ENCODE data around the gene MCHR1. TPM values are rescaled to one million over a fixed set of nuclear protein-coding genes. Genes with fewer than 3 reads are reported as not detected.
A peak's percentile ranks its signal among the peaks of the same experiment; 100 is the strongest.

The MCHR1 gene
- total and polyA plus RNA-seq, 2 of the 4 experiments (the other 2 are of a cell fraction) = 1.4 to 3.2 TPM

DNA sequence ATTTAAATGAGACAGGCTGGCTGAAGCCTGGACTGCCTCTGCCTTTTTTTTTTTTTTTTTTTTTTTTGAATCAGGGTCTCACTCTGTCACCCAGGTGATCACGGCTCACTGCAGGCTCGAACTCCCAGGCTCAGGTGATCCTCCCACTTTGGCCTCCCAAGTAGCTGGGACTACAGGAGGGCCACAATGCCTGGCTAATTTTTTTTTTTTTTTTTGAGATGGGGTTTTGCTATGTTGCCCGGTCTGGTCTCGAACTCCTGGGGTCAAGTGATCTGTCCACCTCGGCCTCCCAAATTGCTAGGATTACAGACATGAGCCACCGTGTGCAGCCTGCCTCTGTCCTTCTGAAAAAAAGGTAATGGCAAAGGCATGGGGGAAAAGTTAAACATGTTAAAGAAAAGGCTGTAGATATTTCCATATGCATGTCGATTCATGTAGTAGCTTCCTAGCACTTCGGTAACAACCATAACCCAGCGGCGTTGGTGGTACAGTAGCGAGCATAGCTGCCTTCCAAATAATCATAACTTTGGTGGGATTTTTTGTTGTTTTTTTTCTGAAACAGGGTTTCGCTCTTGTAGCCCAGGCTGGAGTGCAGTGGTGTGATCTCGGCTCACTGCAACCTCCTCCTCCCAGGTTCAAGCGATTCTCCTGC lies 48.8 kb downstream of the MCHR1 start:
- H3K36me3 ChIP-seq (ENCODE audit: control insufficient read depth, insufficient read depth, low read length) = no peaks in the 10 kb centered on the region
- no TSS peak for BruUV-seq (replicated peaks)
- no peak overlapping the region for H2AK9ac ChIP-seq (replicated peaks; ENCODE audit: low read depth, low read length, poor library complexity)
- no peak overlapping the region for H4K91ac ChIP-seq (ENCODE audit: insufficient read depth, low read depth, low read length)
- POLR2A ChIA-PET (ENCODE audit: unreplicated experiment) = no interaction called here
- in situ Hi-C loops (cut with MboI; ENCODE audit: low sequenced_read_pairs) (no loop called here), intact Hi-C loops (cut with micrococcal nuclease) (no loop called here), dilution Hi-C loops (cut with HindIII; ENCODE audit: low sequenced_read_pairs, unreplicated experiment) (no loop called here)
- no peak overlapping the region for H3K4me2 ChIP-seq (ENCODE audit: low read depth, low read length)
- H2BK120ac ChIP-seq (ENCODE audit: low read depth, low read length) = peak overlapping the region; percentile 32; the same call in 1 of the 2 replicates
- WGBS, 2 experiments (ENCODE audit: extremely low coverage in 2 of 2, insufficient read length in 1 of 2) = no CpG with 5 or more reads among the region's 14 CpGs
- ATAC-seq (ENCODE audit: low read depth) (no peak), DNase-seq (no peak)
- H3K4ac ChIP-seq (ENCODE audit: low read depth, low read length) = no peak overlapping the region
- H3K27me3 ChIP-seq (ENCODE audit: control insufficient read depth, insufficient read depth, low read length) = no peaks in the 10 kb centered on the region
- no peaks in the 10 kb centered on the region for H4K20me1 ChIP-seq (ENCODE audit: insufficient read depth, low read length)
- H3K4me1 ChIP-seq (ENCODE audit: control insufficient read depth, insufficient read depth, low read length) = peaks cover 3% of the 10 kb centered on the region; the same call in 1 of the 2 replicates
- no peak overlapping the region for H3K23ac ChIP-seq (ENCODE audit: low read depth, low read length)
- H2BK15ac ChIP-seq (ENCODE audit: low read depth, low read length) = no peak overlapping the region
- H3K9ac ChIP-seq (ENCODE audit: low read depth, low read length) = no peak overlapping the region
- H2BK20ac ChIP-seq (ENCODE audit: low read depth, low read length) = peak overlapping the region; percentile 24; the same call in 1 of the 2 replicates
- TF ChIP-seq MXI1 (IDR thresholded peaks at IDR 0.05; ENCODE audit: borderline replicate concordance, low read depth, low read length) = no peak
- no peak for TF ChIP-seq SMC3 (IDR thresholded peaks at IDR 0.05; ENCODE audit: low read depth, low read length)
- TF ChIP-seq CHD1 (IDR thresholded peaks at IDR 0.05; ENCODE audit: low read depth, low read length) = no peak
- TF ChIP-seq RAD21 (IDR thresholded peaks at IDR 0.05; ENCODE audit: low read length) = no peak
- TF ChIP-seq, protein P1, sequence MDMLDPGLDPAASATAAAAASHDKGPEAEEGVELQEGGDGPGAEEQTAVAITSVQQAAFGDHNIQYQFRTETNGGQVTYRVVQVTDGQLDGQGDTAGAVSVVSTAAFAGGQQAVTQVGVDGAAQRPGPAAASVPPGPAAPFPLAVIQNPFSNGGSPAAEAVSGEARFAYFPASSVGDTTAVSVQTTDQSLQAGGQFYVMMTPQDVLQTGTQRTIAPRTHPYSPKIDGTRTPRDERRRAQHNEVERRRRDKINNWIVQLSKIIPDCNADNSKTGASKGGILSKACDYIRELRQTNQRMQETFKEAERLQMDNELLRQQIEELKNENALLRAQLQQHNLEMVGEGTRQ (IDR thresholded peaks at IDR 0.05; ENCODE audit: low read depth, low read length) = no peak
- no peak for TF ChIP-seq BHLHE40 (IDR thresholded peaks at IDR 0.05; ENCODE audit: low read depth, low read length)
- no peak for TF ChIP-seq RFX5 (IDR thresholded peaks at IDR 0.05; ENCODE audit: low read depth, low read length)
- TF ChIP-seq CEBPB (IDR thresholded peaks at IDR 0.05; ENCODE audit: low read depth, low read length) = no peak
- no peak for TF ChIP-seq MAFK (IDR thresholded peaks at IDR 0.05; ENCODE audit: low read depth, low read length)
- TF ChIP-seq, protein P2, sequence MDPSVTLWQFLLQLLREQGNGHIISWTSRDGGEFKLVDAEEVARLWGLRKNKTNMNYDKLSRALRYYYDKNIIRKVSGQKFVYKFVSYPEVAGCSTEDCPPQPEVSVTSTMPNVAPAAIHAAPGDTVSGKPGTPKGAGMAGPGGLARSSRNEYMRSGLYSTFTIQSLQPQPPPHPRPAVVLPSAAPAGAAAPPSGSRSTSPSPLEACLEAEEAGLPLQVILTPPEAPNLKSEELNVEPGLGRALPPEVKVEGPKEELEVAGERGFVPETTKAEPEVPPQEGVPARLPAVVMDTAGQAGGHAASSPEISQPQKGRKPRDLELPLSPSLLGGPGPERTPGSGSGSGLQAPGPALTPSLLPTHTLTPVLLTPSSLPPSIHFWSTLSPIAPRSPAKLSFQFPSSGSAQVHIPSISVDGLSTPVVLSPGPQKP (IDR thresholded peaks at IDR 0.05; ENCODE audit: borderline replicate concordance, low read depth, low read length) = no peak
- no peak for TF ChIP-seq RCOR1 (IDR thresholded peaks at IDR 0.05; ENCODE audit: insufficient replicate concordance, low read length)
- TF ChIP-seq FOS (IDR thresholded peaks at IDR 0.05; ENCODE audit: low read depth, low read length) = no peak
- TF ChIP-seq, protein P3, sequence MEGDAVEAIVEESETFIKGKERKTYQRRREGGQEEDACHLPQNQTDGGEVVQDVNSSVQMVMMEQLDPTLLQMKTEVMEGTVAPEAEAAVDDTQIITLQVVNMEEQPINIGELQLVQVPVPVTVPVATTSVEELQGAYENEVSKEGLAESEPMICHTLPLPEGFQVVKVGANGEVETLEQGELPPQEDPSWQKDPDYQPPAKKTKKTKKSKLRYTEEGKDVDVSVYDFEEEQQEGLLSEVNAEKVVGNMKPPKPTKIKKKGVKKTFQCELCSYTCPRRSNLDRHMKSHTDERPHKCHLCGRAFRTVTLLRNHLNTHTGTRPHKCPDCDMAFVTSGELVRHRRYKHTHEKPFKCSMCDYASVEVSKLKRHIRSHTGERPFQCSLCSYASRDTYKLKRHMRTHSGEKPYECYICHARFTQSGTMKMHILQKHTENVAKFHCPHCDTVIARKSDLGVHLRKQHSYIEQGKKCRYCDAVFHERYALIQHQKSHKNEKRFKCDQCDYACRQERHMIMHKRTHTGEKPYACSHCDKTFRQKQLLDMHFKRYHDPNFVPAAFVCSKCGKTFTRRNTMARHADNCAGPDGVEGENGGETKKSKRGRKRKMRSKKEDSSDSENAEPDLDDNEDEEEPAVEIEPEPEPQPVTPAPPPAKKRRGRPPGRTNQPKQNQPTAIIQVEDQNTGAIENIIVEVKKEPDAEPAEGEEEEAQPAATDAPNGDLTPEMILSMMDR (conservative IDR thresholded peaks at IDR 0.05; ENCODE audit: low read depth, low read length) = no peak
- no peak for TF ChIP-seq NFE2L2 (IDR thresholded peaks at IDR 0.05; ENCODE audit: low read depth, low read length)
- TF ChIP-seq POLR2A (IDR thresholded peaks at IDR 0.05; ENCODE audit: low read depth, low read length) = no peak
- TF ChIP-seq MAZ (IDR thresholded peaks at IDR 0.05; ENCODE audit: borderline replicate concordance, low read depth, low read length) = no peak
- H2AFZ ChIP-seq (replicated peaks; ENCODE audit: low read length, poor library complexity) = no peak overlapping the region
- no peak overlapping the region for H4K5ac ChIP-seq (ENCODE audit: low read depth, low read length)
- peaks cover 2% of the 10 kb centered on the region; the same call in 1 of the 2 replicates for H3K9me3 ChIP-seq (ENCODE audit: control insufficient read depth, insufficient read depth, low read length)
- H3K14ac ChIP-seq (replicated peaks; ENCODE audit: low read depth, low read length) = no peak overlapping the region
- no peak overlapping the region for H3K56ac ChIP-seq (ENCODE audit: extremely low read depth, insufficient read depth, low read length)
- 0 out of 2 replicates have a peak, but pooled peaks cover 3% of the 10 kb centered on the region for H3K9me1 ChIP-seq (ENCODE audit: insufficient read depth, low read length)
- H3K4me3 ChIP-seq (ENCODE audit: insufficient read depth, low read depth, low read length) = no peak overlapping the region
- no peak overlapping the region for H4K8ac ChIP-seq (ENCODE audit: low read depth in 2 of 2, low read length in 2 of 2)
- H3K79me1 ChIP-seq (ENCODE audit: low read depth in 1 of 2, low read length in 2 of 2) = no peaks in the 10 kb centered on the region
- no peak overlapping the region for H3K18ac ChIP-seq (ENCODE audit: low read depth, low read length)
- CTCF ChIA-PET = no interaction called here
- H3K27ac ChIP-seq (ENCODE audit: insufficient read depth, low read length) = no peak overlapping the region
- no peak overlapping the region for H2AK5ac ChIP-seq (ENCODE audit: low read depth, low read length)
- H2BK5ac ChIP-seq (ENCODE audit: low read depth, low read length, poor library complexity, severe bottlenecking) = no peak overlapping the region
